GM18907 (cell line): ENCODE measurements around the gene ZNF594.
A peak's percentile ranks its signal among the peaks of the same experiment; 100 is the strongest.
"Not testable (repeated sequence)": the region's sequence is repeated elsewhere in the genome, so short reads cannot be mapped to it uniquely, and the experiment has no call there.

Experiments
- ATAC-seq: cut with Tn5 transposase; IDR thresholded peaks from one replicate; pipeline ENCODE4 v1.9.1; 2021; ENCODE audit warnings: mild to moderate bottlenecking, moderate library complexity; ENCODE audit not compliant: unreplicated experiment

The ZNF594 gene

GRCh38 chr17:5191541-5192417 lies at the start of gene ZNF594:
Gene ZNF594 (minus strand): TSS chr17:5191868. CDS start chr17:5184256, 7,612 bp downstream.
- peak; percentile 96 for ATAC-seq

GRCh38 chr17:5239769-5240168 lies 48.1 kb upstream of the ZNF594 start:
- not testable (repeated sequence) for ATAC-seq

GRCh38 chr17:5238333-5238732 lies 46.7 kb upstream of the ZNF594 start:
- no peak for ATAC-seq

GRCh38 chr17:5237541-5238016 lies 45.9 kb upstream of the ZNF594 start:
- ATAC-seq: no peak

- ATAC-seq: no peak
Measured at GRCh38 chr17:5236938-5237540, 45.4 kb upstream of the ZNF594 start.

- peak; percentile 60 for ATAC-seq
Measured at GRCh38 chr17:5234645-5235576, 43.2 kb upstream of the ZNF594 start, which contains the start of gene SCIMP. Gene SCIMP (minus strand): TSS chr17:5234860. CDS start chr17:5234755, 105 bp downstream.

- ATAC-seq: not testable (repeated sequence)
Measured at GRCh38 chr17:5233492-5233891, 41.8 kb upstream of the ZNF594 start.

- ATAC-seq: no peak
Measured at GRCh38 chr17:5226940-5227878, 35.5 kb upstream of the ZNF594 start.

GRCh38 chr17:5225668-5226457 lies 34.2 kb upstream of the ZNF594 start:
- ATAC-seq: peak; percentile 58

- not testable (repeated sequence) for ATAC-seq
Measured at GRCh38 chr17:5221912-5222311, 30.2 kb upstream of the ZNF594 start.

- ATAC-seq: no peak
Measured at GRCh38 chr17:5220074-5220473, 28.4 kb upstream of the ZNF594 start.

- ATAC-seq: no peak
Measured at GRCh38 chr17:5219536-5219935, 27.9 kb upstream of the ZNF594 start.

- ATAC-seq: not testable (repeated sequence)
Measured at GRCh38 chr17:5217562-5217961, 25.9 kb upstream of the ZNF594 start.

- ATAC-seq: no peak
Measured at GRCh38 chr17:5211458-5211857, 19.8 kb upstream of the ZNF594 start.

GRCh38 chr17:5210614-5211252 lies 19.1 kb upstream of the ZNF594 start:
- no peak for ATAC-seq

- no peak for ATAC-seq
Measured at GRCh38 chr17:5210091-5210490, 18.4 kb upstream of the ZNF594 start.

- no peak for ATAC-seq
Measured at GRCh38 chr17:5209396-5209795, 17.7 kb upstream of the ZNF594 start.

GRCh38 chr17:5203908-5204294 lies 12.2 kb upstream of the ZNF594 start:
- ATAC-seq: no peak
